Right ventricle myocardium inferior (tissue), 1 donor: ENCODE results near the gene NFX1. TPM values are rescaled to one million over a fixed set of nuclear protein-coding genes. Genes with fewer than 3 reads are reported as not detected.

Experiments used
- ATAC-seq: fragments of 200-7000 bp; cut with Tn5 transposase; one replicate; pipeline ENCODE4 v1.9.1; 2020; ENCODE audit warnings: mild to moderate bottlenecking, moderate library complexity
- DNase-seq: peaks from one replicate; pipeline ENCODE4 v3.0.0; 2021; ENCODE audit errors: missing footprints
- intact Hi-C: fragments of 100-400 bp; cut with DNase I; formaldehyde crosslinking; loops from one replicate; pipeline ENCODE4 v1.11.0; 2022
- long read RNA-seq: library from polyadenylated mRNA; unstranded; transcript quantifications from one replicate; pipeline ENCODE4 v2.0.0, GENCODE V29; 2021
- total RNA-seq: library from RNA; stranded (reverse); fragmentation: NEBNext Ultra II Directional; extraction: Animal tissue kit (Norgen Biotek cat#: 25700); gene quantifications from one replicate; pipeline ENCODE4 v1.2.1, GENCODE V29; 2021
- donor health status: DM: no; HTN: yes; CAD: no; lungs with severe emphysema.

NFX1 gene
- 29.3 TPM for total RNA-seq
- long read RNA-seq, transcript NFX1-201 (16 exons, 3,513 nt), result major isoform, 8 of 22 reads
- long read RNA-seq, partial matches to known transcripts, result 5 of 22 reads
- long read RNA-seq, other reads (novel, unspliced or antisense), result 9 of 22 reads

DNA sequence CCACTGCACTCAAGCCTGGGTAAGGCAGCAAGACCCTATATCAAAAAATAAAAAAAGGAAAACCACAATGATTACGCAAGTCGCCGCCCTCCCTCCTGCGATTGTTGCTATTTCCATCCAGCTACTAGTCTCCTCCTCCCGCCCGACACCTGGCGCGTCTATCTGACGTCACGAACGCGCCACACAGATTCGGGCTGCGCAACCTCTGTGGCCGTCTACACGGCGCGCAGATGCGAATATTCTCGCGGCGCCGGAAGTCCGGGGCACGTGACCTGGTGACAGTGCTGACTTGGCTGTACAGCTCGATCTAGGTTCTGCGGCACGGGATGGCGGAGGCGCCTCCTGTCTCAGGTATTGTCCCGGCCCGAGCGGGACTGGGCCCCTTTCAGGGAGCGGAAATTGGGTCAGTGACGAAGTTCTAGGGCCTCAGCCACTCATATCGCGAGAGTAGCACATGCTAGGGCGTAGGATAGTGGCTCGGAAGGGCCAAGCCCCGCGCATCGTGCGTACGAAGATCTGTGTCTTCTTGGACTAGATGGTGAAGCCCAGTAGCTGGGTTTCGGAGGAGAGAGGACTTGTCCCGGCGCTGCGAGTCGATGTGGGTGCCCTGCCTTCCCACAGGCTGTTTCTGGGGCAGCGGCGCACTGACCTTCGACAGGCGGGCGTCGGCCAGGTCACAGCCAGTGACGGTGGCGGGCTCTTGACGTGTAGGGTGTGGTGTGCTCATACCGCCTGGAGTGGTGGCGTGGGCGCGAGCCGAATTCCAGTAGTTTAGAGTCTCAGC is at the start of gene NFX1:
Gene NFX1, plus strand, starts transcription at position 270 of the 784 bp plus-strand sequence. Its CDS starts 57 bp downstream, at position 327.
- intact Hi-C loops, result loop anchor here (1.0 to 10.0 kb wide), 3 partner anchors 26 to 224 kb away; partner anchors contain the start of genes BAG1 and NOL6
- DNase-seq, result peak; percentile 99
- peak; percentile 96 for ATAC-seq

DNA sequence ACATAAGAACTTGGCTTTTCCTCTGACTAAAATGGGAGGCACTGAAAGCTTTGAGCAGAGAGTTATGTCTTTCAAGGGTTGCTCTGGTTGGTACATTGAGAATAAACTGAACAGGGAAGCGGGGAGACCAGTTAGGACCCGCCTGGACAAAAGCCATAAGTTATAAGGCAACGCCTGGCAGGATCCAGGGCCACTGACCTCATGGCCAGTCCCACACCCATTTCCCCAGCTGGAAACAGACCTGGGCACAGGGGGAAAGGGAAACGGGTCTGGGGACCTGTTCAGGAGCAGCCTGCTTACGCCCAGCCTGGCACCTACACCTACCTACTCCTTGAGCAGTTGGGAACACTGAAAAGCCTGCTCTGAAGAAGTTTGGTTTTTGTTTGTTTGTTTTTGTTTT is 49.0 kb upstream of the NFX1 start:
- intact Hi-C loops, result no loop called here
- no peak for DNase-seq
- ATAC-seq, result no peak

DNA sequence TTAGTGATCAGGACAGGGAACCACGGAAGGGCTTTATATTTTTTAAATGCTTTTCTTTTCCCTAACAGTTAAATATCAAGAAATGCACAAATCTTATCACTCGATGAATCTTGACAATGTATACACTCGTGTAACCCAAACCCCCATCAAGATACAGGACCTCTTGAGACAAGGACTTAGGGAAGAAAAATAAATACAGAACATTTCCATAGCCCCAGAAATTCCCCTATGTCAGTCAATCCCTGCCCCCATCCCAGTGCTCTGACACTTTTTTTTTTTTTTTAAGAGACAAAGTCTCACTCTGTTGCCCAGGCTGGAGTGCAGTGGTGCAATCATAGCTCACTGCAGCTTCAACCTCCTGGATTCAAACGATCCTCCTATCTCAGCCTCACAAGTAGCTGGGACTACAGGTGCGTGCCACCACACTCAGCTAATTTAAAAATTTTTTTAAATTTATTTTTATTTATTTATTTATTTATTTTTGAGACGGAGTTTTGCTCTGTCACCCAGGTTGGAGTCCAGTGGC is 47.6 kb upstream of the NFX1 start:
- ATAC-seq (no peak), DNase-seq (no peak)
- intact Hi-C loops, result no loop called here

DNA sequence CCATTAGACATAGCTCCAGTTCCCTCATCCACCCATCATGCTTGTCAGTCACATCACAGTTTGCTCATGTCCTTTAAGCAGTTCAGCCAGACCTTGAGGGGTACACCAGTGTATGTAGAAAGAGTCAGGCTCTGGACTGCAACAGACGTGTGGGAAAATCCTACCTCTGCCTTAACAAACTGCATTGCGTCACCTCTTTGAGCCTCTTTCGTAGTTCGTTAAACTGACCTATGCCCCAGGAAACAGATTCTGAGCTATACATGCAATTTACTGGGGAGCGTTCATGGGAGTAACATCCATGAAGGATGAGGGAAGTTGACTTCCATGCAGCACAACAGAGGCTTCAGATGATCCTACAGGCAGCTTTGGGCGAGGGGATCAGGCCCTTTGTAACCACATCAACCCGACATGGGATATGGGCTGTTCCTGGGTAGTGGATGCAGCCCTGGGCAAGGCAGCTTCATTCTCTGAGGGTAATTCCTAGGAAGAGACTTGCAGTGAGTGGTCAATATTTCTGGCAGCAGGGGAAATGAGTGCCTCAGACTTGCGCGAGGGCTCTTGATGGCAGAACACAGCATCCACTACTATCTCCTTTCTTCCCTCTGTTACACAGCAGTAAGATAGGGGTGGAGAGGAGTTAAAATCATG is 46.1 kb upstream of the NFX1 start:
- no peak for ATAC-seq
- intact Hi-C loops, result no loop called here
- DNase-seq, result no peak

DNA sequence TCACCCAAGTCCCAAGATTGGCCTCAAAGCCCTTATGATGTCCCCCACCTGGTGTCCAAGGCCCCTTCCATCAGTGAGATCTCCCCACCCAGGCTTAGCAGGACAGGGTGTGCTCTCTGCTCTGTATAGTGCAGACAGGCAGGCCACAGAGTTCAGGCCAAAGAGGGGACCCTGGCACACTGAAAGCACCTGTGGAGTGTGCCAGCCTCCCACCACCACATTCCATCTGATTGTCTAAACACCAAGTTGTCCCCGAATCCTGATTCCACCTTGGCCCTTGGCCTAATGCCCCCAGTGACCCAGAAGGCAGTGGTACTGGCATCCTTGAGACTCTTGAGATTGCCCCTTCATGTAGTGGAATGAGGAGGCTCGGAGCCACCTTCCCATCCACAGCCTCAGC is 45.0 kb upstream of the NFX1 start:
- DNase-seq (no peak), ATAC-seq (no peak)
- intact Hi-C loops, result no loop called here

DNA sequence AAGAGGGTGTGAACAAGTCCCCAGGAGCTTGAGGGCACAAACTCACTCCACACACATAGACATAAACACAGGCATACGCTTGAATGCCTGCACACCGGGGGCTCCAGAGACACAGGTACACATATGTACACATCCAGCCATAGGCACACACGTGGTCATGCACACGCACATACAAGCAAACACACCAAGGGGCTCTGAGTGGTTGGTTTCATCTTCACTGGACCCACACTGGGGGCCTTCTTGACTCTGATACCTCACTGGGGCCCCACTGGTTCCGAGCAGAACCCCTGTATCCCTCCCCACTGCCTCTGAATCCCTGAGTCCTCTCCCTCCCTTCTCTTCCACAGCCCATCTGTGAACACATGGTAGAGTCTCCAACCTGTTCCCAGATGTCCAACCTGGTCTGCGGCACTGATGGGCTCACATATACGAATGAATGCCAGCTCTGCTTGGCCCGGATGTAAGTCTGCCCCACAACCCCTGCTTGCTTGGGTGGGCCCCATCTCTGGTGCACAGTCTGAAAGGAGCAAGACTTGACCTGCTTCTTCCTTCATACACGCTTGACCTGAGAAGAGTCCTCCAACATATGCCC is 44.0 kb upstream of the NFX1 start:
- ATAC-seq (no peak), DNase-seq (no peak)
- intact Hi-C loops, result no loop called here

DNA sequence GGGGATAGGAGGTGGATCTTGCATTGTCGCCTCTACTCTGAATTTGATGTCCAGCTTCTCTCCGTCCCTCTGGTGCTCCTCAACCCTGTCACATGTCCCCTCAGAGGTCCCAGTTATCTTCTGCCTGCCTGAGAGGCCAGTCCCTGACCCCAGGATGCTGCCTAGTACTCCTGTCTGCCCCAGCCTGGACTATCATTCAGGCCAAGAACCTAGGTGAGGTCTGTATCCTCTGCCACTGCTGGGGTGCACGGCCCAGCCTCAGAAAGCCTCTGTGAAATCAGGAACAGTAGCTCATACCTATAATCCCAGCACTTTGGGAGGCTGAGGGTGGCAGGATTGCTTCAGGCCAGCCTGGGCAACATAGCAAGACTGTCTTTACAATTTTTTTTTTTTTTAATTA is 41.7 kb upstream of the NFX1 start:
- DNase-seq (no peak), ATAC-seq (no peak)
- intact Hi-C loops, result no loop called here

DNA sequence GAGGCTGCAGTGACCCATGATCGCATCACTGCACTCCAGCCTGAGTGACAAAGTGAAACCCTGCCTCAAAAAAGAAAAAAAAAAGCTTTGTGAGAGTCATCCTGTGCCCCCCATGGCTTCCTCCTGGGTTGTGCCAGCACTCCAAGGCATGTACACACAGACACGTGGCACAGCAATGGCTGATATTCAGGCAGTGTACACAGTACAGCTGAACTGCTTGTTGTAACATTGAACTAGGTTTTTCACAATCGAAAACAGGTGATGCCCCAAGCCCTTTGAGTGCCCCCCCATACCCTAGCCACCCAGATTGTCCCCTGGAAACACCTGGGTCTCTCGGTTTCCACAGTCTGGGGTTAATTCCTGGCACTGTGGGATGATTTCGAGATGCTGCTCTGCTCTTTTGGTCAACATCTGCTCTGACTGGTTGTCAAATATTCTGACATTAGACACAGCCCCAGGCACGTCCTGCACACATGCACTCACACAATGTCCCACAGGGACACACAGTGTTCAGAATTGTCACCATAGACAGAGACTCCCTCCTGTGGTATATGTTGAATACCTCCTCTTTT is 41.1 kb upstream of the NFX1 start:
- intact Hi-C loops, result no loop called here
- ATAC-seq (no peak), DNase-seq (no peak)

DNA sequence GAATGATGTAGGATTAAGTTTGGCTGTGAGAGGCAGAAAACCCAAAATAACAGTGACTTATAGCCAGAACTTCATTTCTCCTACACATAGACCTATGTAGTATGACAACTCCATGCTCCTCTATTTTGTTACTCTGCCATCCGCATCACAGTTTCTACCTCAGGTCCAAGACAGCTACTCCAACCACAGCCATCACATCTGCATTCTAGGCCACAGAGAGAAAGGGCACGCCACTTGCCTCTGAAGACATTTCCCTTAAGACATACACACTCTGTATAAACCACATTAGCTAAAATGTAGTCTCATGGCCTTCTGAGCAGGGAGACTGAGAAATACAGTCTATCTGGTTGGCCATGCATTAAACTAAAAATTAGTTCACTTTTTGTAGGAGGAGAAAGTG is 40.3 kb upstream of the NFX1 start:
- no peak for ATAC-seq
- intact Hi-C loops, result no loop called here
- no peak for DNase-seq

DNA sequence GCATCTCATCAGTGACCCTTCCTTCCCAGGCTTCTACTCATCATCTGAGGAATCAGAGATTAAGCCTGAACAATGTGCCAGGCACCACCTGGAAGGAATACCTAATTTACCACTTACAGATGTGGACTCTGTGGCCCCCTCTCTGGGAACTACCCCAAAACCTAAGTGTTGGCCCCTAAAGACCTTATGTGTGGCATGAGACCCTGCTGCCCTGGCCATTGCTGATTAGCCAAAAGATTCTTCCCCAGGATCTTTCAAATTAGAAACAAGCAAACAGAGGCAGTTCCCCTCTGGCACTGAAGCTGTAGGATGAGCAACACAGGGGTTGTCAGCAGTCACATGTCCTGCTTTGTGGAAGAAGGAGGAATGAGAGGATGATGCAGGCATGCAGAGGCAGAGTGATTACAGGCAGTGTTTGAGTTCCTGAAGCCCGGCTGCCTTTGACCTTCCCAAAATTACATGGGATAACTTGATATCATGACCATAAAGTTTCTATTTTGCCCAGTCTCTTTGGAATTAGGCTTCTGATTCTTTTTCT is 39.8 kb upstream of the NFX1 start:
- intact Hi-C loops, result no loop called here
- DNase-seq (no peak), ATAC-seq (no peak)

DNA sequence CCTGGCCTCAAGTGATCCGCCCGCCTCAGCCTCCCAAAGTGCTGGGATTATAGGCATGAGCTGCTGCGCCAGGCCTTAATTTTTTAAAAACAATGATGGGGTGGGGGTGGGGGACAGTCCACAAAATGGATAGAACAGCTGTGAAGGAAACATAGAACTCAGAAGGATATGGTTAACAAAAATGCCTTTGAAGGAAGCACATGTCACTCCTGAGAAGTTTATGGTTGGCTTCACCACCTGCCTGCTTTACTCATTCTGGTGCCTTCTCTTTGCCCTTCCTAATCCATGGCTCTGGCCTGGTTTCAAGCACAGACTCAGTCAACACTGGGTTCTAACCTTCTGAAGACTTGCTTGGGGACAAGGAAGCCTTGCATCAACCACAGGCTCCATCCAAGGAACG is 36.1 kb upstream of the NFX1 start:
- intact Hi-C loops, result no loop called here
- no peak for ATAC-seq
- no peak for DNase-seq

DNA sequence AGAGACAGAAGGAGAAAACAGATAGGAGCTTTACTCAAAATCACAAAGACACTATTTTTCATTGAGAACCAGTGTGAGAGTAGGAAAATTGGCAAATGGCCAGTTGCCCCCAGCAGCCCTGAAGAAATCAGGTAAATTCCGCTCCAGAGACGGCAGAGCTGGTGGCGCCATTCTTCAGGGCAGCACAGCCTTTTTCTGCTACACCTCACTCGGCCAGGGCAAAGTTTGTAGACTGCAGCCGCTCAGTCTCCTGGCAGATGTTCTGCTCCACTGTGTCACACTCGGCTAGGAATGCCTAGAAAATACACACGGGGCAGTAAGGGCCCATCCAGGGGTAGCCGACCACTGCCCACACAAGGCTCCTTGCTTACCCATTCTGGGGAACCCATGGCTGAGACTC is 35.3 kb upstream of the NFX1 start:
- ATAC-seq (no peak), DNase-seq (no peak)
- intact Hi-C loops, result no loop called here

DNA sequence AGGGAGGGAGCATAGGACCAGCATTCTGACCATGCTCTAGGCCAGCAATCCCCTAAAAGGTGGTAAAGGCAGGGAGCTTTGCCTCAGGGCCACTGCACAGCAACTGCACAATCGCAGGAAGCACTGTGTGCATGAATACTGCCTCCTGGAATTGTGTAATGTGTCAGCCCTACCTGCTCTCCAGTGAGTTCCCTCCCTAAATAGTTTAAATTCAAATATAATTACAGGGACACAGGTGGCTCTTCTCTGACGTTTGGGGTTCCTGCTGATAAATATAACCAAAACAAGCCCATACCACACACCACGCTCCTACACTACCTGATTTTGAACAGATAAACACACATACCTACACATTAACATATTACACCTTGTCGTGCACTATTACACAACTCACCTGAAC is 34.8 kb upstream of the NFX1 start:
- DNase-seq, result no peak
- no peak for ATAC-seq
- intact Hi-C loops, result no loop called here

DNA sequence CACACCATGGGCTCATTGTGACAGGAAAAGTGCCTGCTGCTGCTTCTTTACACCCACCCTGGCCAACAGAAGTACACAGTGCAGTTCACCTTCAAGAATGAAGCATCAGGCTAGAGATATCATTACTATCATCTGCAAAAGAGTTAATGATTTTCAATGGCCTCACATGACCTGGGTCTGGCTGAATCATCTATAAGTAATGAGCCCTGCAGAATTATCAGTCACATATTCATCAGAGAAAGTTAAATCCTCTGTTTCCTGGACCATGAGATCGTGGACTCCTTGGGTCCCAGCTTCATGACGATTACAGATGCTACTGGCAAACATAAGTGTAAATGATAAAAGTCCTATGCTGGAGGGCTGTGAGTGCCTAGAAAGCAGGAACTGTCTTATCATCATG is 34.1 kb upstream of the NFX1 start:
- intact Hi-C loops, result no loop called here
- ATAC-seq (no peak), DNase-seq (no peak)

DNA sequence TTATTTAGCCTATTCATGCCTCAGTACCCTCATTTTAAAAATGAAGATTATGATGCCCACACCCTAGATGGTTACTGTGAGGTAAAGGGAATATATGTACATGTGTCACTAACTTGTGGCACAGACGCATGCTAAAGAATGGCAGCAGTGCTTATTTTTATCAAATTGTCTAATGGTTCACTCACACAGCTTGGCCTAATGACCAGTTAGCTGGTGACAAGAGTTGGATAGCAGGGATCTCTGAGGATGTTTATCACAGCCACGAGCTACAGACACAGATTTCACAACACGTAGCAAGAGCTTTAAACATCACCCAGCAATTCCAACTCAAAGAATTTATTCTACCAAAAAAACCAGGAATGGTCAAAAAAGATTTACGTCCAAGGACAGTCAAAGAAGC is 33.0 kb upstream of the NFX1 start:
- ATAC-seq (no peak), DNase-seq (no peak)
- intact Hi-C loops, result no loop called here

DNA sequence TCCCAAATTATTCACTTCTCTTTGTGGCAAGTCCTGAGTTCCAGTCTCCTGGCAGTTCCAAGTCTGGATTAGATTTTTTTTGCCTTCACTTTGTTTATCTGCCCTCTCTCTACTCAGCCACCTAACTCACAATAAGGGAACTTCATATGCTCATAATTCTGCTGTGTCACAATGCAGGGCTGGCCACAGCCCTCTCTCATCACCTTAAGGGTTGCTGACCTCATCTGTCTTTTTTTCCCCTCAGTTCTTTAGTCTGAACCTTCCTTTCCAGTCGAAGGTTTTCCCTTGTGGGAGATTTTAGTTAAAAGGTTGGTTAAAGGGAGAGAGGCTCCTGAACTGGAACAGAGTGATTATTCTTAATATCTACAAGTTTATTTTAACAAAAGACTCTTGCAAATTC is 29.9 kb upstream of the NFX1 start:
- intact Hi-C loops, result no loop called here
- no peak for ATAC-seq

DNA sequence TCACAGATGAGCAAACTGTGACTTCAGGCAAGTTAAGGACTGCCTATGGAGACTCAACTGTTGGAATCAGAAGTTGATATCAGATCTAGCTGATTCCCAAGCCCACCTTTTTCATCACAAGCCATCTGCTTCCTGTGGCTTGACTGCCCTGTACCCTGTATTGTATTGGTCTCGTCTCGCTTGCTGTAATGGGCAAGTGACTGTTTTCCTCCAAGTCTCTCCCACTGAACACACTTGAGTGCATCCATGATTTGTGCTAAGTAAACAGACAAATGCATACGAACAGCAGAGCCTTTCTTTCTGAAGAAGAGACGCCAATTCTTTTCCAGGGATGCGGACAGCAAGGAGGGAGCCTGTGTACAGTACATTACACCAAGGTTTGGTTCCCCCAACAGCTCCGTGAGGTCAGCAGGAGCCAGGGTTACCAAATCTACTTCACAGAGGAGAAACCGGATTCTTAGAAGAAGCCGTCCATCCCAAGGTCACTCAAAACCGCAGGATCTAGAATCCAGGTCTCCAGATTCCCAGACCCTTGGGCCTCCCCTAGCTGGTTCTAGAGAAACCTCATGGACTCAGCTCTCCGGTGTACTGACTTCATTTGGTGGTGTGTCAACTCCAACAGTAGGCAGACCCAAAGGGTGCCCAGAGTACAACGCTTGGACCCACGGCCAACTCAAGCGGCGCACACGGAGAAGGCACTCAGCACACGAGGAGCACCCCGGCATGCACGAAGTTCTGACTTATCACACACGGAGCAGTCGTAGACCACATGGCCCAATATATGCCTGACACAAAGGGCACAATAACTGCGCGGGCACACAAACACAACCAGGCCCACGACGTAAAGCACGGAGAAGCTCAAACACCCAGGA is 26.9 kb upstream of the NFX1 start:
- intact Hi-C loops, result loop anchor here (1.0 kb wide), 1 partner anchor 27 kb away; the partner anchor contains the start of gene NFX1
- no peak for DNase-seq
- ATAC-seq, result peak; percentile 1

More for the DNA sequence above, 29.9 kb upstream of the NFX1 start:
- no peak for DNase-seq

DNA sequence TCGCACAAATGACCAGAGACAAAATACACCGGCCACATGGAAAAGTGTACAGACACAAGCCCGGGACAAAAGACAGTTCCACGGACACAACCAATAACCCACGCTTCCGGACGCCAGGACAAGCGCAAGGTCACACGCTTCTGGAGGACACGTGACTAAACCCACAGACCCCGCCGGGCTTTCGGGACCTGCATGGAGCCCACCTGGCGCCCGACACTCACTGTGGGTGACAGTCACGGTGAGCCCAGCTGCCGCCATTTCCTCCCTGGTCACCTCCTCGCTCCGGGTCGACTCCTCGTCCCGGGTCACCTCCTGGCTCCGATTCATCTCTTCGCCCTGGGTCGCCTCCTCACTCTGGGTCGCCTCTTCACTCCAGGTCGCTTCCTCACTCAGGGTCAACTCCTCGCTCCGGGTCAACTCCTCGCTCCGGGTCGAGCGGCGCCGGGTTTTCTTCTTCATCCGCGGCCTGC is 26.3 kb upstream of the NFX1 start:
- intact Hi-C loops, result loop anchor here (1.0 kb wide), 1 partner anchor 26 kb away; the partner anchor contains the start of gene NFX1
- peak; percentile 87 for DNase-seq
- peak; percentile 17 for ATAC-seq
